Gastrocnemius medialis (tissue), 4 donors: ENCODE measurements around the gene ADGRV1. TPM values are rescaled to one million over a fixed set of nuclear protein-coding genes. Genes with fewer than 3 reads are reported as not detected.

Experiments used
- ATAC-seq, 2 donors: fragments of 150-250 bp; one replicate each; pipeline ENCODE4 v1.9.1; 2016
- DNase-seq, 2 donors: peaks; one replicate each; pipeline ENCODE4 v3.0.0-alpha.2; 2019
- H3K27ac ChIP-seq, 4 donors: fragments of 200-600 bp; sonication (generic); 1 replicate in 1 of 4; 2 replicates in 3 of 4; pipeline ENCODE4 v1.5.1; 2016 to 2018; ENCODE audit warnings: mild to moderate bottlenecking in 2 of 4, moderate library complexity in 1 of 4
- H3K27me3 ChIP-seq, 3 donors: fragments of 200-600 bp; sonication (generic) in 2 of 3; 1 replicate in 1 of 3; 2 replicates in 2 of 3; pipeline versions ENCODE4 v1.5.1 to v1.6.0; 2016 to 2019; ENCODE audit warnings: mild to moderate bottlenecking in 1 of 3, moderate library complexity in 1 of 3
- H3K36me3 ChIP-seq, 2 donors: fragments of 200-600 bp; sonication (generic) in 1 of 2; one replicate each; pipeline ENCODE4 v1.5.1; 2017 to 2018
- H3K4me1 ChIP-seq, 2 donors: fragments of 200-600 bp; sonication (generic) in 1 of 2; one replicate each; pipeline ENCODE4 v1.5.1; 2016 to 2017; ENCODE audit warnings: mild to moderate bottlenecking in 2 of 2
- H3K4me3 ChIP-seq, 4 donors: fragments of 200-600 bp; sonication (generic) in 3 of 4; 1 replicate in 1 of 4; 2 replicates in 3 of 4; pipeline ENCODE4 v1.5.1; 2016 to 2019; ENCODE audit warnings: mild to moderate bottlenecking in 2 of 4
- H3K9me3 ChIP-seq, 3 donors: fragments of 200-600 bp; sonication (generic) in 2 of 3; 1 replicate in 1 of 3; 2 replicates in 2 of 3; pipeline ENCODE4 v1.5.1; 2016 to 2019
- CTCF ChIP-seq, 5 experiments: fragments of 450-650 bp in 3 of 5; fragments of 200-600 bp in 2 of 5; sonication (generic) in 2 of 5; IDR thresholded peaks in 4 of 5; conservative IDR thresholded peaks in 1 of 5; 1 replicate in 4 of 5; 2 replicates in 1 of 5; pipeline ENCODE4 v1.5.1; 2016 to 2019; ENCODE audit warnings: antibody characterized with exemption in 5 of 5, mild to moderate bottlenecking in 3 of 5, moderate library complexity in 3 of 5
- POLR2A ChIP-seq, 2 donors: fragments of 450-650 bp; IDR thresholded peaks; one replicate each; pipeline ENCODE4 v1.6.1; 2017; ENCODE audit warnings: antibody characterized with exemption in 2 of 2, mild to moderate bottlenecking in 2 of 2, moderate library complexity in 2 of 2
- in situ Hi-C, 4 donors: fragments of 200-750 bp; cut with MboI; loops; one replicate each; pipeline versions ENCODE4 v1.15.0 to v1.8.0; 2017; ENCODE audit warnings: low sequenced_read_pairs in 4 of 4
- intact Hi-C: fragments of 100-400 bp; cut with DNase I; formaldehyde crosslinking; loops from one replicate; pipeline ENCODE4 v1.15.1; 2023; ENCODE audit warnings: low total_unique reads
- total RNA-seq, 4 donors: library from RNA; depleted of rRNA; stranded (reverse); fragments of >200 nt; gene quantifications; one replicate each; pipeline versions ENCODE4 v1.1.0 to v1.2.3, GENCODE V29; 2016

ADGRV1 gene
- total RNA-seq, 4 donors from 2014 or later = 0.22 to 0.41 TPM; not detected in 2

- TF ChIP-seq POLR2A (IDR thresholded peaks at IDR 0.05) (no peak), CTCF (IDR thresholded peaks at IDR 0.05 in 4 of 5, conservative IDR thresholded peaks at IDR 0.05 in 1 of 5) (no peak)
- Histone ChIP-seq H3K4me3 (no peak overlapping the region), H3K4me1 (no peaks in the 10 kb centered on the region), H3K36me3 (no peaks in the 10 kb centered on the region), H3K27me3 (peaks cover 0 to 2% (median 0%) of the 10 kb centered on the region in 3 donors), H3K27ac (no peak overlapping the region), H3K9me3 (no peaks in the 10 kb centered on the region)
- intact Hi-C loops (no loop called here), in situ Hi-C loops (no loop called here)
- ATAC-seq (no peak), DNase-seq (no peak)
These were observed 506.9 kb downstream of the ADGRV1 start for GRCh38 chr5:91065496-91065895.

GRCh38 chr5:91069364-91069763, 510.8 kb downstream of the ADGRV1 start:
- in situ Hi-C loops = no loop called here
- ATAC-seq = no peak

GRCh38 chr5:91070761-91071550, 512.4 kb downstream of the ADGRV1 start:
- ATAC-seq (no peak), DNase-seq (no peak)
- Histone ChIP-seq H3K9me3 (no peaks in the 10 kb centered on the region), H3K4me1 (no peaks in the 10 kb centered on the region), H3K27me3 (no peaks in the 10 kb centered on the region), H3K4me3 (no peak overlapping the region), H3K27ac (no peak overlapping the region), H3K36me3 (no peaks in the 10 kb centered on the region)
- TF ChIP-seq POLR2A (IDR thresholded peaks at IDR 0.05) (no peak), CTCF (IDR thresholded peaks at IDR 0.05 in 4 of 5, conservative IDR thresholded peaks at IDR 0.05 in 1 of 5) (no peak)
- intact Hi-C loops (no loop called here), in situ Hi-C loops (no loop called here)

More at GRCh38 chr5:91069364-91069763, 510.8 kb downstream of the ADGRV1 start:
- H3K27ac ChIP-seq = no peak overlapping the region
- no peaks in the 10 kb centered on the region for H3K4me1 ChIP-seq
- no peak overlapping the region for H3K4me3 ChIP-seq
- TF ChIP-seq CTCF (IDR thresholded peaks at IDR 0.05 in 4 of 5, conservative IDR thresholded peaks at IDR 0.05 in 1 of 5) (no peak), POLR2A (IDR thresholded peaks at IDR 0.05) (no peak)
- H3K9me3 ChIP-seq = no peaks in the 10 kb centered on the region
- no peaks in the 10 kb centered on the region for H3K36me3 ChIP-seq
- DNase-seq = no peak
- no peaks in the 10 kb centered on the region for H3K27me3 ChIP-seq
- intact Hi-C loops = no loop called here

- no peak for TF ChIP-seq CTCF (IDR thresholded peaks at IDR 0.05 in 4 of 5, conservative IDR thresholded peaks at IDR 0.05 in 1 of 5)
- TF ChIP-seq POLR2A (IDR thresholded peaks at IDR 0.05) = no peak
- no peaks in the 10 kb centered on the region for H3K36me3 ChIP-seq
- in situ Hi-C loops = no loop called here
These were observed 514.3 kb downstream of the ADGRV1 start for GRCh38 chr5:91072881-91073280.

More at GRCh38 chr5:91072881-91073280, 514.3 kb downstream of the ADGRV1 start:
- intact Hi-C loops = no loop called here
- ATAC-seq = no peak
- Histone ChIP-seq H3K9me3 (no peaks in the 10 kb centered on the region), H3K4me1 (no peaks in the 10 kb centered on the region), H3K4me3 (no peak overlapping the region), H3K27me3 (no peaks in the 10 kb centered on the region), H3K27ac (no peak overlapping the region)
- no peak for DNase-seq
